ENCODE measurements around the gene KRTAP21-3. TPM values are rescaled to one million over a fixed set of nuclear protein-coding genes. Genes with fewer than 3 reads are reported as not detected.

The KRTAP21-3 gene
- total RNA-seq, 1 donor from 2014 or later, result not detected

DNA sequence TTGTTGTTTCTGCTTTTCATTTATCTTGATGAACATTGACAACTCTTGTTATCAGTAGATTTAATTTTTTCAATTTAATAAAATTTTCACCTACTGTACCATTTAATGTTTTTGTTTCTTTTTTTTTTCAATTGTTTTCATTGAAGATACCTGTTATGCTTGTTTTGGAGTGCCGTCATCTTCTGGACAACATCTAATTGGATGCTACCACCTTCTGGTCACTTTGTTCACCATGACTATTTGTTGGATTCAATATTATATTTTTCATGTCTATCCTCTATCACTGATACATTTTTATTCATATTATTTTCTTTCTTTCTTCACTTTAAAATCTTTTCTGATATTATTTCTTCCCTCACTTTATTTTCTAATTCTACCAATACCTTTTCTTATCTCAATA is 14.4 kb upstream of the KRTAP21-3 start:
- no peak for DNase-seq
- intact Hi-C loops (cut with DNase I), result no loop called here
- no peaks in the 10 kb centered on the region for H3K36me3 ChIP-seq
- ATAC-seq, result no peak
- TF ChIP-seq, protein P1, sequence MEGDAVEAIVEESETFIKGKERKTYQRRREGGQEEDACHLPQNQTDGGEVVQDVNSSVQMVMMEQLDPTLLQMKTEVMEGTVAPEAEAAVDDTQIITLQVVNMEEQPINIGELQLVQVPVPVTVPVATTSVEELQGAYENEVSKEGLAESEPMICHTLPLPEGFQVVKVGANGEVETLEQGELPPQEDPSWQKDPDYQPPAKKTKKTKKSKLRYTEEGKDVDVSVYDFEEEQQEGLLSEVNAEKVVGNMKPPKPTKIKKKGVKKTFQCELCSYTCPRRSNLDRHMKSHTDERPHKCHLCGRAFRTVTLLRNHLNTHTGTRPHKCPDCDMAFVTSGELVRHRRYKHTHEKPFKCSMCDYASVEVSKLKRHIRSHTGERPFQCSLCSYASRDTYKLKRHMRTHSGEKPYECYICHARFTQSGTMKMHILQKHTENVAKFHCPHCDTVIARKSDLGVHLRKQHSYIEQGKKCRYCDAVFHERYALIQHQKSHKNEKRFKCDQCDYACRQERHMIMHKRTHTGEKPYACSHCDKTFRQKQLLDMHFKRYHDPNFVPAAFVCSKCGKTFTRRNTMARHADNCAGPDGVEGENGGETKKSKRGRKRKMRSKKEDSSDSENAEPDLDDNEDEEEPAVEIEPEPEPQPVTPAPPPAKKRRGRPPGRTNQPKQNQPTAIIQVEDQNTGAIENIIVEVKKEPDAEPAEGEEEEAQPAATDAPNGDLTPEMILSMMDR (IDR thresholded peaks at IDR 0.05), result no peak
- no peak overlapping the region for H3K27ac ChIP-seq
- no peaks in the 10 kb centered on the region for H3K4me1 ChIP-seq
- H3K9me3 ChIP-seq, result no peaks in the 10 kb centered on the region
- no peak overlapping the region for H3K4me3 ChIP-seq
- H3K27me3 ChIP-seq (ENCODE audit: low read depth), result no peaks in the 10 kb centered on the region

DNA sequence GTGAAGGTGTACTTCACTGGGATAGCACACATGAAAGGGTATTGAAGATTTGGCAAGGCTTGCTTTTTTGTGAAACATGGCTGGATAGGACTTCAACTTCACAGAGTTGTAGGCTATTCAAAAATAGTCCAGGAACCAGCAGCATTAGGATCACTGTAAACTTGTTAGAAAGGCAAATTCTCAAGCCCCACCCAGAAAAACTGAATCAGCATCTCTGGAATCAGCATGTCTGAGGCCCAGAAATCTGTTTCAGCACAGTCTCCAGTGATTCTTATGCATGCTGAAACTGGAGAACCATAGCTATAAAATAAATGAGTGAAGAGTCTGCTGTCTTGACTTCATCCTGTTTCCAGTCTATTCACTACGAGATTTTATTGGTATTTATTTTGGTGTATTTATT is 8.1 kb upstream of the KRTAP21-3 start:
- Histone ChIP-seq H3K4me3 (no peak overlapping the region), H3K27ac (no peak overlapping the region), H3K4me1 (no peaks in the 10 kb centered on the region), H3K27me3 (ENCODE audit: low read depth) (no peaks in the 10 kb centered on the region), H3K36me3 (no peaks in the 10 kb centered on the region), H3K9me3 (no peaks in the 10 kb centered on the region)
- TF ChIP-seq, protein P1 (IDR thresholded peaks at IDR 0.05), result no peak
- DNase-seq (no peak), ATAC-seq (no peak)
- intact Hi-C loops (cut with DNase I), result no loop called here

DNA sequence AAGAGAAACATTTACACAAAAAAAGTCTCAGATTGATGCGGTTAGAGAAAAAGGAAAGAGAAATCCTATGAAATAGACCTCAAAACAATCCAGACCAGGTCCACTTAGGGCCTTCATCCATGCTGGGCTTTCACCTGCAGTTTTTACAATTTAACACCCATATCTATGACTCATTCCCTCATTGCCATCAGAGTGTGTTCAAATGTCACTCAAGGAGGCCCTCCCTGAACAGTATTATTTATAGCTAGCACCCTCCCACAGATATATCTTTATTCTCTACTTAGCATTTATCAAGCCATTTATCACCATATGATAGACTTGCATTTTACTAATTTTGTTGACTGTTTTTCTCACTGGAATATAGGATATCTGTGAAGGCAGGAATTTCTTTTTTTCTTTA is 824 bp upstream of the KRTAP21-3 start:
- Histone ChIP-seq H3K36me3 (no peaks in the 10 kb centered on the region), H3K27me3 (ENCODE audit: low read depth) (no peaks in the 10 kb centered on the region), H3K4me3 (no peak overlapping the region), H3K27ac (no peak overlapping the region), H3K9me3 (no peaks in the 10 kb centered on the region), H3K4me1 (no peaks in the 10 kb centered on the region)
- no peak for ATAC-seq
- TF ChIP-seq, protein P1 (IDR thresholded peaks at IDR 0.05), result no peak
- DNase-seq, result no peak
- intact Hi-C loops (cut with DNase I), result no loop called here

DNA sequence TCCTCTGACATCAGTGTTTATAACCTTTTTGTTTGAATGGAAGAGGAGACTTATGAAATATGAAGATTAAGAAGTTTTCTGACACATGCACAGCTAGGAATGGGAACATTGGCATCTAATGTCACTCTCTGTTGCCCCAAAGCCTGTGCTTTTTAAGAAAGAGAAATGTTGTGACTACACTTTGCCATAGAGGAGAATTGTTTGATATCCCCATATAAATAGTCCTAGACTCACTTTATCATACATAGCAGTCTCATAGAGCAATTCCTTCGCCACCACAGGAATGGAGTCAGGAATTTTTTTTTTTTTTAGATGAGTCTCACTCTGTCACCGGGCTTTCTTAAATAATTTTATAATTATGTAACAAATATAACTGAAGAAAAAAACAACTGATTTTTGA is 1.5 kb downstream of the KRTAP21-3 start:
- intact Hi-C loops (cut with DNase I), result no loop called here
- ATAC-seq, result no peak

DNA sequence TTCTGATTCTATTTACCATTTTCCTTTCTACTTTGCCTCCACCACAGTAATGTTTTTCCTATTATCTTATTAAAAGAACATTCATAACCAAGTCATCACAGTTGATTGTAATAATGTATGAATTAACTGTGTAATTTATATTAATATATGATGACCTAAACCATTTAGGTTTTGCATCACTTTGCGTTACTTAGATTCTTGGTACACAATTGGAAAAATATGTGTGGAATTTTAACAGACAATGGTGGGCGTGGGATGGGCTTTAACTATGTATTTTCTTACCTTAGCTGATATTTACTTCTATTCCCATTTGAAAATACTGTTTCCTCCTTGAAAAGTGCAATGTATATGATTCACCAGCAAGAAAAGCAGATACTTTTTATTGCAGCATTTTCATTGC is 3.6 kb downstream of the KRTAP21-3 start:
- no peak for DNase-seq
- Histone ChIP-seq H3K27ac (no peak overlapping the region), H3K9me3 (no peaks in the 10 kb centered on the region), H3K36me3 (no peaks in the 10 kb centered on the region), H3K4me3 (no peak overlapping the region), H3K27me3 (ENCODE audit: low read depth) (no peaks in the 10 kb centered on the region), H3K4me1 (no peaks in the 10 kb centered on the region)
- TF ChIP-seq, protein P1 (IDR thresholded peaks at IDR 0.05), result no peak
- intact Hi-C loops (cut with DNase I), result no loop called here
- ATAC-seq, result no peak

More for the DNA sequence above, 1.5 kb downstream of the KRTAP21-3 start:
- Histone ChIP-seq H3K9me3 (no peaks in the 10 kb centered on the region), H3K4me1 (no peaks in the 10 kb centered on the region), H3K36me3 (no peaks in the 10 kb centered on the region), H3K27me3 (ENCODE audit: low read depth) (no peaks in the 10 kb centered on the region), H3K27ac (no peak overlapping the region), H3K4me3 (no peak overlapping the region)
- no peak for DNase-seq
- TF ChIP-seq, protein P1 (IDR thresholded peaks at IDR 0.05), result no peak

DNA sequence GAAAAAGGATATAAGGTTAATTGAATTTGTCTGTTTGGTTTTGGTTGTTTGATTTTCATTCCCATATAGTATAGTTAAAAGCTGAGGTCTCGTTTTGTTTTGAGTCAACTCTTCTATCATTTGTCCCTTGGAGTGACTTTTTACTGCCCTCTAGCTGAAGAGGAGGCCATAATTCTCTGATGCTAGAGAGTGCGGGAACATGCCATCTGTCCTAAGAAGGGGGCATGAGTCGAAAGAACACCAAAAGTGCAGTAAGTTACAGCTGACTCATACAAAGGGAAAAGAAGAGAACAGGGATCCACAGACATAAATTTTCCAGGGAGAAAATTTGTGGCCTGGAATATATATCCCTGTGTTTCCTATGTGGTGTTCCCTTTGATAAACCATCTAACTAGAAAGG is 4.1 kb downstream of the KRTAP21-3 start:
- DNase-seq (no peak), ATAC-seq (no peak)
- Histone ChIP-seq H3K27ac (no peak overlapping the region), H3K4me1 (no peaks in the 10 kb centered on the region), H3K4me3 (no peak overlapping the region), H3K36me3 (no peaks in the 10 kb centered on the region), H3K27me3 (ENCODE audit: low read depth) (no peaks in the 10 kb centered on the region), H3K9me3 (no peaks in the 10 kb centered on the region)
- intact Hi-C loops (cut with DNase I), result no loop called here
- TF ChIP-seq, protein P1 (IDR thresholded peaks at IDR 0.05), result no peak
